SK-N-MC (cell line): Measurements from ENCODE around the gene PDLIM7.

Source experiments
- DNase-seq: peaks from one replicate; pipeline ENCODE4 v3.0.0-alpha.2; 2011; ENCODE audit warnings: low read depth, low spot score
- H3K27ac ChIP-seq: fragments of 200-600 bp; sonication (generic); 2 replicates; pipeline ENCODE4 v1.5.1; 2016; ENCODE audit warnings: mixed run types
- H3K36me3 ChIP-seq: fragments of 200-600 bp; sonication (generic); 2 replicates; pipeline ENCODE4 v1.6.1; 2017; ENCODE audit warnings: antibody characterized with exemption, low read length, mixed read lengths; ENCODE audit not compliant: insufficient read depth
- H3K4me3 ChIP-seq: fragments of 200-600 bp; sonication (generic); 2 replicates; pipeline ENCODE4 v1.5.1; 2016
- H3K9ac ChIP-seq: fragments of 200-600 bp; sonication (generic); 2 replicates; pipeline ENCODE4 v1.8.0; 2017; ENCODE audit warnings: mixed run types, mixed read lengths; ENCODE audit not compliant: insufficient read length
- H3K9me3 ChIP-seq: fragments of 200-600 bp; sonication (generic); 2 replicates; pipeline ENCODE4 v1.6.1; 2017; ENCODE audit warnings: low read depth, mild to moderate bottlenecking, antibody characterized with exemption, low read length, moderate library complexity, mixed read lengths
- EZH2 ChIP-seq: fragments of 200-600 bp; sonication (generic); IDR thresholded peaks from one replicate; pipeline ENCODE4 v1.6.1; 2017; ENCODE audit warnings: antibody characterized with exemption
- FOXP2 ChIP-seq: optimal IDR thresholded peaks from 2 replicates; pipeline ENCODE3; 2011; ENCODE audit warnings: mild to moderate bottlenecking, moderate library complexity; ENCODE audit not compliant: insufficient read depth; ENCODE audit errors: extremely low read length, control extremely low read depth
- POLR2AphosphoS5 ChIP-seq: IDR thresholded peaks from 2 replicates; pipeline ENCODE4 v1.6.1; 2012; ENCODE audit warnings: mild to moderate bottlenecking, low read depth, low read length, borderline replicate concordance

The PDLIM7 gene

GRCh38 chr5:177439518-177440053, 57.8 kb downstream of the PDLIM7 start:
- no peaks in the 10 kb centered on the region for H3K9me3 ChIP-seq
- no peak overlapping the region for H3K4me3 ChIP-seq
- TF ChIP-seq FOXP2 = no peak
- H3K9ac ChIP-seq = no peak overlapping the region
- no peak overlapping the region for H3K27ac ChIP-seq
- DNase-seq = no peak
- no peaks in the 10 kb centered on the region; the same call in 1 of the 2 replicates for H3K36me3 ChIP-seq

- no peak for DNase-seq
- no peak overlapping the region for H3K4me3 ChIP-seq
- no peaks in the 10 kb centered on the region for H3K9me3 ChIP-seq
- TF ChIP-seq EZH2 = no peak
- TF ChIP-seq POLR2AphosphoS5 = no peak
- no peak for TF ChIP-seq FOXP2
- H3K36me3 ChIP-seq = peaks cover 6% of the 10 kb centered on the region; the same call in 1 of the 2 replicates
- no peak overlapping the region for H3K9ac ChIP-seq
- H3K27ac ChIP-seq = no peak overlapping the region
These were observed 58.9 kb downstream of the PDLIM7 start for GRCh38 chr5:177438468-177438867.

GRCh38 chr5:177437623-177438022, 59.8 kb downstream of the PDLIM7 start:
- no peak overlapping the region for H3K27ac ChIP-seq
- no peaks in the 10 kb centered on the region for H3K9me3 ChIP-seq
- no peak for DNase-seq
- H3K36me3 ChIP-seq = peaks cover 6% of the 10 kb centered on the region; the same call in 1 of the 2 replicates
- H3K9ac ChIP-seq = no peak overlapping the region
- TF ChIP-seq POLR2AphosphoS5 (no peak), EZH2 (no peak), FOXP2 (no peak)
- H3K4me3 ChIP-seq = no peak overlapping the region

- H3K9me3 ChIP-seq = no peaks in the 10 kb centered on the region
- no peak for TF ChIP-seq POLR2AphosphoS5
- no peak for TF ChIP-seq EZH2
- no peak for TF ChIP-seq FOXP2
- peaks cover 6% of the 10 kb centered on the region; the same call in 1 of the 2 replicates for H3K36me3 ChIP-seq
- no peak overlapping the region for H3K9ac ChIP-seq
- DNase-seq = no peak
- H3K27ac ChIP-seq = no peak overlapping the region
- H3K4me3 ChIP-seq = no peak overlapping the region
These were observed 61.4 kb downstream of the PDLIM7 start for GRCh38 chr5:177435847-177436536.

- Histone ChIP-seq H3K36me3 (peaks cover 6% of the 10 kb centered on the region; the same call in 1 of the 2 replicates), H3K9ac (no peak overlapping the region), H3K9me3 (no peaks in the 10 kb centered on the region), H3K27ac (no peak overlapping the region), H3K4me3 (no peak overlapping the region)
- DNase-seq = no peak
- TF ChIP-seq POLR2AphosphoS5 (no peak), FOXP2 (no peak), EZH2 (no peak)
These were observed 62.3 kb downstream of the PDLIM7 start for GRCh38 chr5:177434942-177435738.

GRCh38 chr5:177434437-177434836, 63.0 kb downstream of the PDLIM7 start:
- Histone ChIP-seq H3K9ac (no peak overlapping the region), H3K27ac (no peak overlapping the region), H3K4me3 (no peak overlapping the region), H3K36me3 (peaks cover 6% of the 10 kb centered on the region; the same call in 1 of the 2 replicates), H3K9me3 (no peaks in the 10 kb centered on the region)
- DNase-seq = no peak
- TF ChIP-seq POLR2AphosphoS5 (no peak), FOXP2 (no peak), EZH2 (no peak)

- Histone ChIP-seq H3K36me3 (peaks cover 6% of the 10 kb centered on the region; the same call in 1 of the 2 replicates), H3K9me3 (no peaks in the 10 kb centered on the region), H3K4me3 (no peak overlapping the region), H3K27ac (no peak overlapping the region), H3K9ac (no peak overlapping the region)
- no peak for DNase-seq
- TF ChIP-seq EZH2 = no peak
- no peak for TF ChIP-seq POLR2AphosphoS5
- no peak for TF ChIP-seq FOXP2
These were observed 63.7 kb downstream of the PDLIM7 start for GRCh38 chr5:177433658-177434217.
